OCI-LY3 (cell line): ENCODE data around the gene CLCN3.

Experiments used
- EZH2phosphoT487 ChIP-seq: fragments of 200-600 bp; shearing (Covaris generic); IDR thresholded peaks from 2 replicates; pipeline ENCODE4 v1.6.1; 2018; ENCODE audit warnings: antibody characterized with exemption, mixed run types, low read depth
- TF ChIP-seq, protein P1 (sequence below): fragments of 200-600, 300-600 bp; sonication (generic); IDR thresholded peaks from 2 replicates; pipeline ENCODE4 v1.5.1; 2014; ENCODE audit warnings: antibody characterized with exemption, low read length, low read depth

DNA sequence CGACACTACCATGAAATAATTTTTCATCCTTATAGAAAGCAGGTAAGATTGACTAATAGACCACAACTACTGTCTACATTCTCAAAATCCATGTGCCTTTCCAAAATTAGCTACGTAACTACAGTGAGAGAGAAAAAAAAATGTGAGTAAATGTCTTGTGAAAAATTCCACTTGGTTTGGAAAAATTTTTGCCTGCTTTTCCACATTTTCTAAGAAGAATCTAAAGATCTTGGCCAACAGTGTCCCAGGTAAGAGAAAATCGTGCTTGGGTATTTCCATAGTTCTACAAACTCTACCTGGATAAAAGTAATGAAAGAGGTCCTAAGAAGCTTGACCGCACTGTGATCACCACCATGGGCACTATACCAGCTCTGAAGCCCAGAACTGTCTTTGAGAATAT, 1.4 kb upstream of the CLCN3 start:
- TF ChIP-seq, protein P1, sequence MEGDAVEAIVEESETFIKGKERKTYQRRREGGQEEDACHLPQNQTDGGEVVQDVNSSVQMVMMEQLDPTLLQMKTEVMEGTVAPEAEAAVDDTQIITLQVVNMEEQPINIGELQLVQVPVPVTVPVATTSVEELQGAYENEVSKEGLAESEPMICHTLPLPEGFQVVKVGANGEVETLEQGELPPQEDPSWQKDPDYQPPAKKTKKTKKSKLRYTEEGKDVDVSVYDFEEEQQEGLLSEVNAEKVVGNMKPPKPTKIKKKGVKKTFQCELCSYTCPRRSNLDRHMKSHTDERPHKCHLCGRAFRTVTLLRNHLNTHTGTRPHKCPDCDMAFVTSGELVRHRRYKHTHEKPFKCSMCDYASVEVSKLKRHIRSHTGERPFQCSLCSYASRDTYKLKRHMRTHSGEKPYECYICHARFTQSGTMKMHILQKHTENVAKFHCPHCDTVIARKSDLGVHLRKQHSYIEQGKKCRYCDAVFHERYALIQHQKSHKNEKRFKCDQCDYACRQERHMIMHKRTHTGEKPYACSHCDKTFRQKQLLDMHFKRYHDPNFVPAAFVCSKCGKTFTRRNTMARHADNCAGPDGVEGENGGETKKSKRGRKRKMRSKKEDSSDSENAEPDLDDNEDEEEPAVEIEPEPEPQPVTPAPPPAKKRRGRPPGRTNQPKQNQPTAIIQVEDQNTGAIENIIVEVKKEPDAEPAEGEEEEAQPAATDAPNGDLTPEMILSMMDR = no peak
- no peak for TF ChIP-seq EZH2phosphoT487
